Stimulated activated CD8-positive, alpha-beta memory T cell treated with anti-CD3 and anti-CD28 coated beads, Interleukin-7, amount 100 ng/mL, for 48 hours (primary cell): ENCODE measurements around the gene HSDL1.
"Not testable (repeated sequence)": the region's sequence is repeated elsewhere in the genome, so short reads cannot be mapped to it uniquely, and the experiment has no call there.

ENCODE experiments used
- DNase-seq, 2 donors: peaks; one replicate each; pipeline ENCODE4 v3.0.0-alpha.2; 2020; ENCODE audit warnings: low read depth in 1 of 2; ENCODE audit errors: extremely low read depth in 1 of 2

Gene HSDL1

DNA sequence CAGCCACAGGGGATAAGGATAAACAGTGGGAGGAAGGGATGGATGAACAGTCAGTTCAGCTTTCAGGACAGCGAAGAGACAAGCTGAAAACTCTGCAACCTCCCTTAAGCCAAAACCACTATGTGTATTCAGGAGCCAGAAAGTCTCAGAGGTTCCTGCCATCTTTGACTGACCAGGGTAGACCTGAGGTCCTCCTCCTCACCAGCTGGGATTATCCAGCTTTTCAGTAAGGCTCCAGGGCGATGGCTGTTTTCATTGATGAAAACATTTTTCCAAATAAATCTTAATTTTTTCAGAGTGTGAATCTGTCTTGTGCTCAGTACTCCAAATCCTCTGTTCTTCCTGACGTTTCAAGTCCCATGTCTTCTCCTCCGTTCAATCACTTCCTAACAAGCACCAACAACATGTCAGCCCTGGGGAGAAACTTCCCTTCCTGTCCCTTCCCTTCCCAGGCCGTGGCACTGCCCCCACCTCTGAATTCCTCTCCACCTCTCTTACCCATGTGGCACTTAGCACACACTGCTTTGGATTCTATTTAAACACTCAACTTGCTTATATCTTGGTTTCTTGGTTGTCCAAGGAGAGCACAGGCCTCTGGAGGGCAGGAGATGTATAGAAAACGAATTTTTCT lies 5.2 kb downstream of the HSDL1 start:
- DNase-seq: no peak

DNA sequence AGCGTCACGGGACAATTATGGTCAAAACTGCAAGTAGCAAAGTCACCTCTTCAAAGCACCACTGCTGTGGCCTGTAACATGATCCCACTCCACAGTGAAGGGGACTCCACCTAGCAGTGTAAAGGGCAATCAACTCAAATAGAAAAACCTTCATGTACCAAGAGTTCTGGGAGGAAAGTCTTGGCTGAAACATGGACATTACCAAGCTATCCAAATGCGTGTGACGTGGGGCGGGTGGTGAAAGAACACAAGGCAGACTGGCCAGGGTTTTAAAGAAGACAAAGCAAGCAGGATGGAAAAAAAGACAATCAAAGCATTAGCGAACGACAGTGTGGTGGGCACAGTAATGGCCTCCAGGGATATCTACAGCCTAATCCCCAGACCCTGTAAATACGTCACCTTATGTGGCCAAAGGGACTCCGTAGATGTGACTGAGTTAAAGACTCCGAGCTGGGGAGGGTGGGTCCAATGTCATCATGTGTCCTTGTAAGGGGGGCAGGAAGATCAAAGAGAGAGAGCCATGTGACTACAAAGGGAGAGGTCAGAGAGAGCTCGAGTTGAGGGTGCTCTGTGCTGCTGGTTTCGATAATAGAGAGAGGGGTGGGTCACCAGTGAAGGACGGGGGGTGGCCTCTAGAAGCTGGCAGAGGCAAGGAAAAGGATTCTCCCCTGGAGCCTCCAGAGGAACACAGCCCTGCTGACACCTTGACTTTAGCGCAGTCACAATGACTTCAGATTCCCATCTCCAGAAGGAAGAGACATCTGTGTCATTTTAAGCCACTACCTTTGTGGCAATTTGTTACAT lies 6.0 kb downstream of the HSDL1 start:
- DNase-seq: peak in 1 of 2 donors; percentile 34

DNA sequence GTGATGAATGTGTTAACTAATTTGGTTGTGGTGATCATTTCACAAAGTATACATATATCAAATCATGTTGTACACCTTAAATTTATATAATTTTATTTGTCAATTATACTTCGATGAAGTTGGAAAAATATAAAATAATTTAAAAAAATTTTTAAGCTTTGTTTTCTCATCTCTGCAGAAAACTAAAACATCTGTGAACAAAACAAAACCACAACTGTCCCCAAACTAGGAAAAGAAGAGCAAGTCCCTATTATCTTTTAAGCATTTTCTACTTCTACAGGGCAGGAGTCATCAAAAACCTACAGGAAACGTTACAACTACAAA lies 6.5 kb downstream of the HSDL1 start:
- no peak for DNase-seq

DNA sequence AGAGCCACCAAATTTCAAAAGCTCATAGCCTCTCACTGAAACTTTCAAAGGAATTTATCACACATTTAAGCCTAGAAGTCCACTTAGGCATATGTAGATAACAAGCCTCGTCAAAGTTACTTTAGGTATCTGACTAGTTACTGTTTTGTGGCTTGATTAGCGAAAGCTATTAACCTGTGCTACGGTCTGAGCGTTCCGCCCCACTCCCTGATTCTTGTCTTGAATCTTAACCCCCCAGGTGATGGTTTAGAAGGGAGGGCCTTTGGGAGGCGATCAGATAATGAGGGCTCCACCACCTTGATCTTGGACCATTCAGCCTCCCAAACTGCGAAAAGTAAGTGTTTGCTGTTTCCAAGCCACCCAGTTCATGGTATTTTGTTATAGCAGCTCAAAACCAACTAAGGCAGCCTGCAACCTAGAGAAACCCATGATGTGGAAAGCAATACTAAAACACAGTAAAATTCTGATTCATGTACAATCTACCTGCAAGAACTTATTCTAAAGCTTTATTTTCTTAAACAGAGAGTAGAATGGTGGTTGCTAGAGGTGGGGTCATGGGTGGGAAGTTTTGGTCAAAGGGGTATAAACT lies 7.1 kb downstream of the HSDL1 start:
- DNase-seq: no peak

DNA sequence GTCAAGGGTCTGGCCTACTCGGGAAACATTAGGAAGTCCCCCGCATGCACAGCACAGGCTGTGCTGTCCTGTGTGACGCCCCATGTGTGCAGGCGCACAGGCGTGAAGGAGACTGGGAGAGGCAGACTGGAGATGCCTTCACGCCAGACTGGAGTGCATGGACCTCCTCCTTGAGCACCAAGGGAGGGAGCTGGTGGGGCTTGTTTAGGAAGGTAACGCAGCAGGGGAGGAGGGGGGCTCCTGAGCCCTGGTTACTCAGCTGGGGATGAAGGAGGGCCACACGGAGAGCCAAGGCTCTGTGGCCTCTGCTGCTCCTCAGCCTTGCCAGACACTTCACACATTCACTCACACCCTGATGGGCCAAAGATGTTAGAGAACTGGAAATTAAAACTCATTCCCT lies 7.7 kb downstream of the HSDL1 start:
- DNase-seq: no peak

DNA sequence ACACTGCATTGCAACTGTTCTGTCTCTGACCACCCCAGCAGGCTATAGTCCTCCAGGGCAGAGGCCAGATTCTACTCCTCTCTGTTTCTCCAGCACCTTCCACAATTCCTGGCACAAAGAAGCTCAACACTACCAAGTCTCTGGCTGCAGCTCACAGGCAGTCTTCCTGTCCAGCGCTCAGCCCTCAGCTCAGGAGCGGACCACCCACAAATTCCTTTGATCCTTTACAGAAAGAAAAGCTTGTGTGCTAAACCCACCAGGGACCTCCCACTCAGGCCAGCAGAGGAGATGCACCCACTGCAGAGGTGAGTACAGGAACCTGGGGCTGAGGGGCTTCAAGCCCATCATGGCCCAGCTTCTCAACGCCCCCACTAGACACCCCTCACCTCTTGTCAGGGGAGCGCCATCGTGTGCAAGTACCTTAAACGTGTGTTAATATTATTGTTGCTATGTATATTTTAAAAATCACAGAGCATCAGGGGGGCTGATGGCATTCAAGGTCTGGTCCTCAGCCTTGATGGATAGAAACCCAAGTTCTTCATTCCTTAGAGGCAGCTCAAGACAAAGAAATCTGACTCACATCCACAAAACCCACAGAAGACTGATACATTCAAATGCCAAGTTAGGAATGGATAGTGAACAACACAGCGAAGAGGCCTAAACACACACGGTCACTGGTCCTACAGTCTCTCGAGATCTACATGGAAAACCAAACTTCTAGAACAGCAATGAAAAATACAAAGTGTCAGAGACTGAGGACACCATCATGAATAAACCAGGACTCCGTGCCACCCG lies 8.4 kb downstream of the HSDL1 start:
- no peak for DNase-seq

DNA sequence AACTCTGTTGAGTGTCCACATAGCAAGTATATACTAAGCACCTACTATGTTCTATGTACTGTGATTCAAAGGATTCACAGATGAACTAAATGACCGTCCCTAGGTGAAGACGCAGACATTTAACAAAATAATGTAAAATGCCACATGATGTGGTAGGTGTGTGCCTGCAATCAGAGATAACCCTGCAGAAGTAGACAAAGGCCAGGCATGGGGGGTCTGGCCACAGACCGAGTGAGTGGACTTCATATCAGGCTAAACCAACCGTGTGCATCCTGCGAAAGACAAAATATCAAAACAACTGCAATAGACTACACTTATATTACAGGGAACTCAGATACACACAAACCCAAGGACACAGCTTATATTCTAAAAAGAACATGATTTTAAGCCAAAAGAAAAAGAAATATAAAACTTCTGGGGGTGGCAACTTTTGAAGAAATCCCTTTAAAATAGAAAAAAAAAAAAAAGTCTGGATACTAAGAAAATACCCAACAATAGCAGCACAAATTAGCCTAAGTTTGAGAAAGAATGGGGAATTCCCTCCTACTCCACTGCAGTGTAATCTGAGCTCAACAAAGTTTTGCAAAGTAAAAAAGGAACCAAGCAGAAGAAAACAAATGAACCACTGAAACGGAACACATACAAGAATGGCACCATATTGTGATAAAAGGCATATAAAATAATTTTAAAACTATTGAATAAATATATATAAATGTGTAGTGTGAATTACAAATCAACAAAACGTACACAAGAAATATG lies 12.3 kb downstream of the HSDL1 start:
- no peak for DNase-seq

DNA sequence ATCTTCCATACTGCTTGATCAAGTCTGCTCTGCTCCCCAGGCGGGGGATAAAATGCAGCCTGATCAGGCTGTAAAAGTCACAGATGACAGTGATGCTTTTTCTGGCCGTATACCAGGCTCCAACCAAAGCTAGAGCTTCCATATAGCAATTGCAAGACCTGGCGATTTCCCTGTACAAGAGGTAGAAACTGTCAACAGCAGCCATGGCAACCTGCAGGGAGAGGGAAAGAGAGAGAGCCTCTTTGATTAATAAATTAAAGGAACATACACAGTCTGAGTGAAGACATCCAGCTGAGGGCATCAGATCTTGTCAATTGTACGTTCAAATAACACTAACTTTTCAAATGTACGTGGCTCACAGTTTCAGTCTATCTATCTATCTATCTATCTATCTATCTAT lies 13.9 kb downstream of the HSDL1 start:
- no peak for DNase-seq

DNA sequence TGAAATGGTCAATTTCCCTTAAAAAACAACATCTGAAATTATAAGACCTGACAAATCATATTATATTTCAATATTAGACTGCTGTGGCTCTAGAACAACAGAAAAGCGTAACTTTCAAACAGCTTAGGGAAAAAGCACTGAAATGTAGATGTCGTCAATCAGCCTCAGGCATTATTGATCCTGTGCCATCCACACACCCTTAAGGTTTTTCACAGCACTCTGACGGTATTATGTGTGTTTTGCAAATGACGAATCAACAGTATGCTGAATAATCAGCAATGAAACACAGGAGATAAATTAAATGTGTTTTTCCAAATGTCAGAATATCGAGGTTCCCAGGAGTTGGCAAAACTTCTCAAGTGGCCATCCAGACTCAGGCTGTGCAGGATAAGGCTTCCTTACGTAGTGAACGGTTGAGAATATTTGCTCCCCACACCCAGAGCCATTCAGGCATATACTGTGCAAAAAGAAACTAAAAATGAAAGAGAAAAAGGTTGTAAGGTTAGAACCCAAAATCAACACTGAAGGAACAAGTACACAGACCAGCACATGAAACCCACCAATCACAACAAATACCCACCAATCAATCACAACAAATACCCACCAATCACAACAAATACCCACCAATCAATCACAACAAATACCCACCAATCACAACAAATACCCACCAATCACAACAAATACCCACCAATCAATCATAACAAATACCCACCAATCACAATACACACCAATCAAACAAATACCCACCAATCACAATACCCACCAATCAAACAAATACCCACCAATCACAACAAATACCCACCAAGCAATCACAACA lies 20.5 kb downstream of the HSDL1 start:
- no peak for DNase-seq

DNA sequence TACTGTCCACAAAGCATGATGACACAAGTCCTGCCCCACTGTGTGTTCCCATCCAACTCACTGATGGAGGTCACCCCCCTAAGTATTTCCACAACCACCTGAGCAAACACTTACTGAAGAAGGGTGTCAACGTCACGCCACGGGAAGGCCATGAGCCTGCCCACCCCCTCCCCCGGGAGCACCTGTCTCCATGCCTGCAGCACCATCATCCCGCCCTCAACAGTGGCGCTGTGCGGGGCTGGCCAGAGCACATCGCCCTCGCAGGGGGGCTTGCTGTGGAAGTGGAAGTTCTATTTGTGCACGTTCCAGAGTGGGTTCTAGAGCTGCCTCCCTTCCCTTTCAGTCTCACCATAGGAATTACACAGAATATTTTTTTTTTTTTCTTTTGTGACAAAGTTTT lies 24.0 kb downstream of the HSDL1 start:
- DNase-seq: no peak

DNA sequence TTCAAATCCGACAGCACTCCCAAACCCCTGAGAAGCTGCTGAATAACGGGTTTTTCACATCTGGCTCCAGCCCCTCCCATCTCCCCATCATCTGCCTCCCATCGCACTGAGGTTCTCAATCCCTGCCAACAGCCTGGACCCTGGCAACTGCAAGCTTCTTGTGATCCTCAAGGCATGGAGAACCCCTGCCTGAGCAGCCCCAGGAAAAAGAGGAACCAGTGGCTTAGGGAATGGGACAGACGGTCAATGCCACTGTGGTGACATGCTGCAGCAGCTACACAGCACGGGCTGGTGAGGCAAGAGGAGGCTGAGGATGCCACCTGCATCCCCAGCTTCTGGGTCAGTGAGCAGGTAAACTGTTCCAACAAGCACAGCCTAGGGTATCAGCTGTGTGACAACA lies 25.0 kb downstream of the HSDL1 start:
- no peak for DNase-seq

DNA sequence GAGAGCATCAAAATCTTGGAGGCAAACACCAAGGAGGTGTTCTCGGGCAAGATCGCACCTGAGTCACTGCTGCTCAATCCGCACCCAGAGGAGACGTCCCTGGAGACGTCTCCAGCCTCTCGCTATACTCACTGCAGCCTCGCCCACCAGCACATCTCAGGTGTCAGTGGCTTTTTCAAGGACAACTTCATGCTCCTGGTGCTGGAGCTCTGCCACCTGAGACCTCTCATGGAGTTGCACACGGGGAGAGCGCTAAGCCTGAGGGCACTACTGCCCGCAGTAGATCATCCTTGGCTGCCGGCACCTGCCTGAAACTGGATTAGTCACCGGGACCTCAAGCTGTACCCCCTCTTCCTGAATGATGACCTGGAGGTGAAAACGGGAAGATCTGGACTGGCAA lies 25.6 kb downstream of the HSDL1 start:
- no peak for DNase-seq

DNA sequence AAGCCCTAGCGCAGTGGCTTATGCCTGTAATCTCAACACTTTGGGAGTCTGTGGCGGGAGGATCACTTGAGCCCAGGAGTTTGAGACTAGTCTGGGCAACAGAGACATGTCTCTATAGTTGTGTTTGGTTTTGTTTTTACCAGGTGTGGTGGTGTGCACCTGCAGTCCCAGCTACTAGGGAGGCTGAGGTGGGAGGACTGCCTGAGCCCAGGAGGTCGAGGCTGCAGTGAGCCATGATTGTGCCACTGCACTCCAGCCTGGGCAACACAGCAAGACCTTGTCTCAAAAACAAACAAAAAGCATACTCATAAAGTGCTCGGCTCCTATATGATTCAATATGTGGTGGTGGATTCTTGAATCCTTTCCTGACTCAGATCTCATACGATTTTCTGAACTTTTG lies 26.7 kb downstream of the HSDL1 start:
- DNase-seq: not testable (repeated sequence)

DNA sequence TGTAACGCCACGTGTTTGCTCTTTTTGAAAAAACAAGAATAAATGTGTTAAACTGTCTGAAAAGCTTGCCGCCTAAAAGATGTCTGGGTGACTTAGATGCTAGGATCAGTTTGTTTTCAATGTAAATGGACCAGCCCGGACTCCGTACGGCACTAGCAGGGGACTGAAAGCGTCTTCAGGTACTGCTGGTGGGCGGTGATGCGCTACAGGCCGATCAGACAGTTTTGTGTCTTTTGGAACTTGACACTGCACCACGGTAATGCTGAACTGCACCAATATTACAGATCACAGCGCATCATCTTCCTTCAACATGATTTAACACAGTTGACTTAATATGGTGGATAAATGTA lies 27.5 kb downstream of the HSDL1 start:
- DNase-seq: peak in 1 of 2 donors; percentile 25

DNA sequence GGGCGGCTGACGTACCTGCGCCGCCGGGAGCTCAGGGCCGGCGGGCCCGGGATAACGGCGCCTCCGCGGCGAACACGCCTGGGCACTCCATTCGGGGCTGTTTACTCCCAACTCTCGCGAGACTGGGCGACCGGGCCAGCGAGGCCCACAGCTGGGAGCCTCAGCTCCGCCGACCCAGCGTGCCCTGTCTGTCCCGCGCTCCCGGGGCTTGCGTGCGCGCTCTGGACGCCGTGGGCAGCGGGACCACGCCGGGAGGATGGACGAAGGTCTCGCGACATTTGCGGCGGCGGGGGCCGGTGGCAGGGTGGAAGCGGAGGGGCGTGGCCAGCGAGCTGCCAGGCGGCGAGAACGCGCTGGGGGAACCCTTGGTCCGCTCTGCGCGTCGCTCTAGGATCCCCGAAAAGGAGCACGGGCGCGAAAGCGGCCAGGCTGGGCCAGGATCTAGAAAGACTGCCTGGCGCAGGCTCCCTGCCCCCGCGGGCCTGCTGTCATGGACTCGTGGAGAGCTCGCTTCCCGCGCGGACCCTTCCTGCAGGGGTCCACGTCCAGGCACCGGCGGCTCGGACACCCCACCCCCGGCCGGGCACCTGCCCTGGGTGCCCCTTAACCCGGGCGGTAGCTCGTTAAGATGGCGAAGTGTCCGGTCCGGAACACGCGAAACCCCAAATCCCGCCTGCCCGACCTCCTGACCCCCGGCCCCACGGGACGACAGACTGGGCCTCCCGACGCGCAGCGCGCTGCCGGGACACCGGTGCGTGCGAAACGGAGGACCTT lies 28.1 kb downstream of the HSDL1 start, which contains the start of gene MBTPS1:
TSS of gene MBTPS1 (minus strand) at position 223 of the 774 bp plus-strand sequence. CDS start 15,159 bp downstream, outside the sequence.
- DNase-seq: peak; percentile 95 to 98

DNA sequence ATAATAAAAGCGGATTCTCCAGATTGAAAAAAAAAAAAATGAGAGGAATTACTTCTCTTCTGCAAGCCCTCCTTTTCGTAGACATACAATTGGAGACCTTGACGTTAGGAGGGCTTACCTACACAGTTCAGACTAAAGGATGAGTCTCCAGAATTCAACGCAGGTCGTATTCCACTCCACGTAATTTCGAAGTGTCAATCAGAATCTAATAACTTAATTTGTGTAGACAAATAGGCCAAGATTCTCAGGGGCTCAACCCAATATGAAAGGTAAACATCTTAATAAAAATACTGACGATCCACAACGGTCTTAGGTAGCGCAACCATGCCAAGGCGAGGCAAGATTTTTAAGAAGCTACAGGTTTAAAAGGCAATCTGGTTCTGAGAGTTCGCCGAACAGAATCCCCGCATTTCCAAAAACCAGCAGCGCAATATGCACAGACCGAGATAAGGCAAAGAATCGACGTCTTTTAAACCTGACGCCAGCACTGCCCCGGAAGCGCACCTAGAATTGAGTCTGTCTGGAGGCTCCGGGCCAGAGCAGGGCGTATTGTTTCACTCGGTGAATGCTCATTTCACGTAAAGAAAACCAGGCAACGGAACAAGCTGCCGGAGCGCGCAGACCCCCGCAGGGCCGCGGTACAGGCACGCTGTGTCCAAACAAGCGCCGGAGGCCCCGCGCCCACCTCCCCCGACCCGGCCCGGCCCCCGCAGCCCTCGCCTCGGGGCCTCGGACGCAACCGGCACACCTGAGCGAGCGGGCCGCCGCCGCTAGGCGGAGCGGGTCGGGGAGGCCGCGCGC lies 28.9 kb downstream of the HSDL1 start:
- peak in 1 of 2 donors; percentile 24 for DNase-seq

DNA sequence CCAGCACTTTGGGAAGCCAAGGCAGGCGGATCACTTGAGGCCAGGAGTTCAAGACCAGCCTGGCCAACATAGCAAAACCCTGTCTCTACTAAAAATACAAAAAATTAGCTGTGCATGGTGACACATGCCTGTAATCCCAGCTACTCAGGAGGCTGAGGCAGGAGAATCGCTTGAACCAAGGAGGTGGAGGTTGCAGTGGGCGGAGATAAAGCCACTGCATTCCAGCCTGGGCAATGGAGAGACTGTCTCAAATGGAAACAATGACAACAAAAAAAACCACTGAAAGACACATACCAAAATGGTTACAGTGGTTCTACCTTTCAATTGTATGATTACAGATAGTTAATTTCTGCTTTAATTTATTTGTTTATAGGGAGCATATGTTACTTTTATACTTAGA lies 33.0 kb downstream of the HSDL1 start:
- DNase-seq: peak in 1 of 2 donors; percentile 9

DNA sequence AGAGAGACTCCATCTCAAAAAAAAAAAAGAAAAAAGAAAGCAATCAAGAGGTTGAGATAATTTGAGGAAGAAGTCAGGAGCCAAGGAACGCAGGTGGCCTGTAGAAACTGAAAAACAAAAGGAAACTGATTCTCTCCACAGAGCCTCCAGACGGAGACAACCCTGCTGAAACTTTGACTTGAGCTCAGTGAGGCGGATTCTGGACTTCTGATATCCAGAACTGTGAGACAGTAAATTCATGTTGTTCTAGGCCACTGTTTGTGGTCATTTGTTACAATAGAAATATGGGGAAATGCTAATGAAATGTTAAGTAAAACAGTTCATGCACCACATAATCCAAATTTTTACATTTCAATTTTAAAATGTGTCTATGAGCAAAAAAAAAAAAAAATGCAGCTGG lies 33.5 kb downstream of the HSDL1 start:
- DNase-seq: no peak
